GM23248 (cell line): ENCODE measurements around the gene SH2D1B.

ENCODE experiments used
- EZH2 ChIP-seq: fragments of 200-600 bp; sonication (generic); IDR thresholded peaks from 2 replicates; pipeline ENCODE4 v1.6.1; 2018; ENCODE audit warnings: antibody characterized with exemption, mild to moderate bottlenecking; ENCODE audit not compliant: insufficient read depth, poor library complexity, severe bottlenecking
- EZH2phosphoT487 ChIP-seq: fragments of 200-600 bp; sonication (generic); IDR thresholded peaks from 2 replicates; pipeline ENCODE4 v1.6.1; 2018; ENCODE audit warnings: antibody characterized with exemption, moderate library complexity, mild to moderate bottlenecking, low read depth; ENCODE audit not compliant: insufficient read depth

DNA sequence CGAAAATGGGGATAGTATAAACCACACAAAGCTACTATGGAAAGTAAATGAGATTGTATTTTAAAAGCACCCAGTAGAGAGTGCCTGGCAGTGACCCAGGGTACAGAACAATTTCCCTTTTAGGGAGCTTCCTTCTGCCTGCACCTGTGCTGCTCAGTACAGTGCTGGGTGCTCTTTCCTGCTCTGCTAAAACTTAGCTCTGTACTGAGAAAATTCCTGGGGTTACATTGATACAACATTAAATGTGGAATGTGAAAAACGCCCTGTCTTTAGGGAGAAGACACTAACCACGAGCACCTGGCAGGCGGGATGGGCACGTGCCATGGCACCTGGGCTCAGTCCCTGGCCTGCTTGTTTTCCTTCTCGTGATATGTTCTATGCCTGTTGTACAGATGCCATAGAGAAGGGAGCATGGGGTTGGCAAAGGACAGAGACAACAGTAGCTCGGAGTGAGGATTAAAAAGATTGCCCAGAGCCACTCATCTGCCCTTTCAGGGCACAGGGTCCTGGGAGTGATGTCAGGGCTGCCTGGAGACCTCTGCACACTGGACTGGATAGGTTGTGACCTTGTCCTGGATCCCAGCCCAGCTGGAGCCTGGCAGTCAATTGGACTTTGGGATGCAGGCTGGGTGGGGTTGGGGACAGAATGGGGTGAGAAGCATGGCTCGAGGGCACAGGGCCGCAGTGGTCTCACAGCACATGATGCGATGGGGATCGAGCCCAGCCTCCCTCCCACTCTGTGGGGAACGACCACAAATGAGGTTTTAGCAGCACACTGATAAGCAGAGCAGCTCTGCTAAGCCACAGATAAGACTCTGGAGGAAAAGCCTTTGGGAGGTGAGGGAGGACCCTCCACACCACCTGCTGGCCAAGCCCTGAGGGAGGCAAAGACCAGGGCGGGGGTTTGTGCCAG lies 39.5 kb downstream of the SH2D1B start:
- TF ChIP-seq EZH2phosphoT487: no peak
- no peak for TF ChIP-seq EZH2
